HCT116 (cell line): ENCODE data around the gene NRXN2.

Source experiments
- CEBPB ChIP-seq: IDR thresholded peaks from 2 replicates; pipeline ENCODE4 v1.6.1; 2012; ENCODE audit warnings: low read depth
- EZH2 ChIP-seq: fragments of 200-600 bp; sonication (generic); IDR thresholded peaks from 2 replicates; pipeline ENCODE4 v1.6.1; 2017; ENCODE audit warnings: antibody characterized with exemption, mixed run types
- EZH2phosphoT487 ChIP-seq: fragments of 200-600 bp; IDR thresholded peaks from 2 replicates; pipeline ENCODE4 v1.6.1; 2018; ENCODE audit warnings: antibody characterized with exemption, borderline replicate concordance
- FOSL1 ChIP-seq: IDR thresholded peaks from 2 replicates; pipeline ENCODE4 v1.6.1; 2012; ENCODE audit warnings: low read depth
- POLR2A ChIP-seq: IDR thresholded peaks from 2 replicates; pipeline ENCODE4 v1.7.0; 2011; ENCODE audit warnings: borderline replicate concordance; ENCODE audit not compliant: insufficient read depth, insufficient read length; ENCODE audit errors: extremely low read depth
- POLR2AphosphoS5 ChIP-seq: IDR thresholded peaks from 2 replicates; pipeline ENCODE4 v1.6.1; 2011; ENCODE audit warnings: mild to moderate bottlenecking, low read depth, low read length, moderate library complexity
- SIN3A ChIP-seq: IDR thresholded peaks from 2 replicates; pipeline ENCODE4 v1.6.1; 2012; ENCODE audit warnings: low read depth
- SP1 ChIP-seq: IDR thresholded peaks from 2 replicates; pipeline ENCODE4 v1.6.1; 2012; ENCODE audit warnings: low read depth
- ZNF274 ChIP-seq: fragments of 200-500 bp; sonication (Bioruptor generic); IDR thresholded peaks from 2 replicates; pipeline ENCODE4 v1.6.1; 2014; ENCODE audit warnings: mild to moderate bottlenecking, low read depth, low read length, inconsistent platforms
- TF ChIP-seq, protein P1 (sequence below), 3 experiments: fragments of 200-600 bp in 1 of 3; sonication (generic) in 1 of 3; IDR thresholded peaks in 2 of 3; conservative IDR thresholded peaks in 1 of 3; 2 replicates each; pipeline ENCODE4 v1.5.1; 2012 to 2017; ENCODE audit warnings: low read depth in 2 of 3, low read length in 2 of 3, antibody characterized with exemption in 1 of 3, borderline replicate concordance in 1 of 3, control low read depth in 1 of 3, mild to moderate bottlenecking in 1 of 3, mixed read lengths in 1 of 3, mixed run types in 1 of 3, moderate library complexity in 1 of 3; ENCODE audit not compliant: insufficient read depth in 1 of 3
- TF ChIP-seq, protein P2 (sequence below): IDR thresholded peaks from 2 replicates; pipeline ENCODE4 v1.6.1; 2012; ENCODE audit warnings: low read depth
- TF ChIP-seq, protein P3 (sequence below): IDR thresholded peaks from 2 replicates; pipeline ENCODE4 v1.6.1; 2011; ENCODE audit warnings: mild to moderate bottlenecking, low read length, moderate library complexity; ENCODE audit not compliant: insufficient replicate concordance; ENCODE audit errors: extremely low read depth

DNA sequence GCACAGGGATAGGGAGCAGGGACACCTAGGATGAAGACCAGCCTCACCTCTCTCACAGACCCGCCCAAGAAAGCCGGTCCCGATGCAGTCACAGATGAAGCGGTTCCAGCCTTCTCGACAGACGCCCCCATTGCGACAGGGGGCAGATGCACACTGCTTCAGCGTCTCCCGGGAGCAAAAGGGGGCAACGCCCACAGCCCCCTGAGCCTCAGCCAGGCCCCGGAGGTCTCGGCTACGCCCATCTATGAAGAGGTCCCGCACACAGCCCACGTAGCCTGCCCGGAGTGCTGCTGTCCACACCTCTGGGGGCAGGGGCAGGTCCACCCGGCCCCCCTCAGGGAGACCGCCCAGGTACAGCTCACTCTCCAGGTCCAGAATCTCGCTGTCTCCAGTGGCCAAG, 62.3 kb downstream of the NRXN2 start:
- TF ChIP-seq SIN3A (no peak), EZH2 (no peak), CEBPB (no peak), POLR2A (no peak), POLR2AphosphoS5 (no peak), ZNF274 (no peak), EZH2phosphoT487 (no peak), SP1 (no peak), FOSL1 (no peak)
- TF ChIP-seq, protein P1, sequence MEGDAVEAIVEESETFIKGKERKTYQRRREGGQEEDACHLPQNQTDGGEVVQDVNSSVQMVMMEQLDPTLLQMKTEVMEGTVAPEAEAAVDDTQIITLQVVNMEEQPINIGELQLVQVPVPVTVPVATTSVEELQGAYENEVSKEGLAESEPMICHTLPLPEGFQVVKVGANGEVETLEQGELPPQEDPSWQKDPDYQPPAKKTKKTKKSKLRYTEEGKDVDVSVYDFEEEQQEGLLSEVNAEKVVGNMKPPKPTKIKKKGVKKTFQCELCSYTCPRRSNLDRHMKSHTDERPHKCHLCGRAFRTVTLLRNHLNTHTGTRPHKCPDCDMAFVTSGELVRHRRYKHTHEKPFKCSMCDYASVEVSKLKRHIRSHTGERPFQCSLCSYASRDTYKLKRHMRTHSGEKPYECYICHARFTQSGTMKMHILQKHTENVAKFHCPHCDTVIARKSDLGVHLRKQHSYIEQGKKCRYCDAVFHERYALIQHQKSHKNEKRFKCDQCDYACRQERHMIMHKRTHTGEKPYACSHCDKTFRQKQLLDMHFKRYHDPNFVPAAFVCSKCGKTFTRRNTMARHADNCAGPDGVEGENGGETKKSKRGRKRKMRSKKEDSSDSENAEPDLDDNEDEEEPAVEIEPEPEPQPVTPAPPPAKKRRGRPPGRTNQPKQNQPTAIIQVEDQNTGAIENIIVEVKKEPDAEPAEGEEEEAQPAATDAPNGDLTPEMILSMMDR (IDR thresholded peaks at IDR 0.05 in 2 of 3, conservative IDR thresholded peaks at IDR 0.05 in 1 of 3; ENCODE audit: borderline replicate concordance in 1 of 3, insufficient read depth in 1 of 3, low read depth in 2 of 3, low read length in 2 of 3): no peak
- TF ChIP-seq, protein P2, sequence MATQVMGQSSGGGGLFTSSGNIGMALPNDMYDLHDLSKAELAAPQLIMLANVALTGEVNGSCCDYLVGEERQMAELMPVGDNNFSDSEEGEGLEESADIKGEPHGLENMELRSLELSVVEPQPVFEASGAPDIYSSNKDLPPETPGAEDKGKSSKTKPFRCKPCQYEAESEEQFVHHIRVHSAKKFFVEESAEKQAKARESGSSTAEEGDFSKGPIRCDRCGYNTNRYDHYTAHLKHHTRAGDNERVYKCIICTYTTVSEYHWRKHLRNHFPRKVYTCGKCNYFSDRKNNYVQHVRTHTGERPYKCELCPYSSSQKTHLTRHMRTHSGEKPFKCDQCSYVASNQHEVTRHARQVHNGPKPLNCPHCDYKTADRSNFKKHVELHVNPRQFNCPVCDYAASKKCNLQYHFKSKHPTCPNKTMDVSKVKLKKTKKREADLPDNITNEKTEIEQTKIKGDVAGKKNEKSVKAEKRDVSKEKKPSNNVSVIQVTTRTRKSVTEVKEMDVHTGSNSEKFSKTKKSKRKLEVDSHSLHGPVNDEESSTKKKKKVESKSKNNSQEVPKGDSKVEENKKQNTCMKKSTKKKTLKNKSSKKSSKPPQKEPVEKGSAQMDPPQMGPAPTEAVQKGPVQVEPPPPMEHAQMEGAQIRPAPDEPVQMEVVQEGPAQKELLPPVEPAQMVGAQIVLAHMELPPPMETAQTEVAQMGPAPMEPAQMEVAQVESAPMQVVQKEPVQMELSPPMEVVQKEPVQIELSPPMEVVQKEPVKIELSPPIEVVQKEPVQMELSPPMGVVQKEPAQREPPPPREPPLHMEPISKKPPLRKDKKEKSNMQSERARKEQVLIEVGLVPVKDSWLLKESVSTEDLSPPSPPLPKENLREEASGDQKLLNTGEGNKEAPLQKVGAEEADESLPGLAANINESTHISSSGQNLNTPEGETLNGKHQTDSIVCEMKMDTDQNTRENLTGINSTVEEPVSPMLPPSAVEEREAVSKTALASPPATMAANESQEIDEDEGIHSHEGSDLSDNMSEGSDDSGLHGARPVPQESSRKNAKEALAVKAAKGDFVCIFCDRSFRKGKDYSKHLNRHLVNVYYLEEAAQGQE: no peak
- TF ChIP-seq, protein P3, sequence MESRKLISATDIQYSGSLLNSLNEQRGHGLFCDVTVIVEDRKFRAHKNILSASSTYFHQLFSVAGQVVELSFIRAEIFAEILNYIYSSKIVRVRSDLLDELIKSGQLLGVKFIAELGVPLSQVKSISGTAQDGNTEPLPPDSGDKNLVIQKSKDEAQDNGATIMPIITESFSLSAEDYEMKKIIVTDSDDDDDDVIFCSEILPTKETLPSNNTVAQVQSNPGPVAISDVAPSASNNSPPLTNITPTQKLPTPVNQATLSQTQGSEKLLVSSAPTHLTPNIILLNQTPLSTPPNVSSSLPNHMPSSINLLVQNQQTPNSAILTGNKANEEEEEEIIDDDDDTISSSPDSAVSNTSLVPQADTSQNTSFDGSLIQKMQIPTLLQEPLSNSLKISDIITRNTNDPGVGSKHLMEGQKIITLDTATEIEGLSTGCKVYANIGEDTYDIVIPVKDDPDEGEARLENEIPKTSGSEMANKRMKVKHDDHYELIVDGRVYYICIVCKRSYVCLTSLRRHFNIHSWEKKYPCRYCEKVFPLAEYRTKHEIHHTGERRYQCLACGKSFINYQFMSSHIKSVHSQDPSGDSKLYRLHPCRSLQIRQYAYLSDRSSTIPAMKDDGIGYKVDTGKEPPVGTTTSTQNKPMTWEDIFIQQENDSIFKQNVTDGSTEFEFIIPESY: no peak
